ENCODE results near the gene RABGAP1L. TPM values are rescaled to one million over a fixed set of nuclear protein-coding genes. Genes with fewer than 3 reads are reported as not detected.

RABGAP1L gene
- total and polyA plus RNA-seq, 2 of the 8 experiments (the other 6 are each of a cell fraction or from before 2014, with no cell fraction given), result 33.3 to 156 TPM

DNA sequence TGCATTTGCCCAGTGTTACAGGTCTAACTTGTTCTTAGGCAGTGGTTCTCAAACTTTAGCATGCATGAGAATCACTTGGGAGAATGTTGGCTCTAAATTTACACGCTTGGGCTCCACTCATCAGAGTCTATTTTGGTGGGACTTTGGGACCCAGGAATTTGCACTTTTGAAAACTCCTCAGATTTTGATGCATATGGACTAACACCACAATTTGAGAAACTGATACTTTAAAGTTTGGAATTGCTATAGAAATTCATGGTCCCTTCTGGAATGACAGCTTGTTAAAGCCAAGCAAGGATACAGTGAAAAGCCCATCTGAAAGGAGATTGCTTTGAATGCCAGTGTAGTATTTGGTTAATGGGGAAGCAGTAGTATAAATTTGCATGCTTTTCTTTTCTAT lies 320.0 kb downstream of the RABGAP1L start:
- 94% methylated on average over 1 of the region's 1 CpG; no CpG with 5 or more reads in 1 of the 2 experiments for WGBS, 2 experiments (ENCODE audit: extremely low coverage in 1 of 2, insufficient coverage in 1 of 2, insufficient read length in 1 of 2, insufficient replicate concordance in 2 of 2, low coverage in 1 of 2, low lambda C conversion rate in 2 of 2, missing lambda C conversion rate in 1 of 2)

More for the DNA sequence above, 320.0 kb downstream of the RABGAP1L start:
- no peak for DNase-seq (ENCODE audit: low read depth in 1 of 2, low spot score in 2 of 2)
- no peaks in the 10 kb centered on the region for H3K9me3 ChIP-seq (ENCODE audit: insufficient read depth in 2 of 2, low read depth in 1 of 2, low read length in 1 of 2)
- H2AK5ac ChIP-seq (ENCODE audit: low read depth, low read length), result no peak overlapping the region
- CTCF ChIA-PET (ENCODE audit: partially characterized antibody), result interaction anchor here (0.7 kb wide), 1 partner anchor 266 kb away, joined by 3 read pairs; no protein-coding TSS in a partner anchor
- H2BK120ac ChIP-seq (replicated peaks; ENCODE audit: low read depth, low read length), result no peak overlapping the region
- no peak overlapping the region for H2BK5ac ChIP-seq (ENCODE audit: low read depth, low read length)
- no peak overlapping the region for H3K9ac ChIP-seq (replicated peaks in 1 of 4; ENCODE audit: extremely low read depth in 1 of 4, low read depth in 3 of 4, low read length in 3 of 4)
- no peak overlapping the region for H2BK15ac ChIP-seq (ENCODE audit: low read length)
- no peak overlapping the region for H4K8ac ChIP-seq (ENCODE audit: extremely low read depth, insufficient read depth, low read length)
- no peaks in the 10 kb centered on the region for H3K4me1 ChIP-seq (replicated peaks in 1 of 4; ENCODE audit: control insufficient read depth in 3 of 4, insufficient read depth in 4 of 4, low read length in 3 of 4)
- POLR2A ChIA-PET (ENCODE audit: partially characterized antibody), result no interaction called here
- no peaks in the 10 kb centered on the region for H3K79me2 ChIP-seq (ENCODE audit: control insufficient read depth in 1 of 2, insufficient read depth in 2 of 2, low read length in 2 of 2)
- no peak for FAIRE-seq
- H3K4me2 ChIP-seq (ENCODE audit: insufficient read depth in 1 of 2, low read depth in 2 of 2, low read length in 2 of 2), result no peak overlapping the region
- no peak overlapping the region for H2BK12ac ChIP-seq (ENCODE audit: low read depth, low read length)
- H3K23me2 ChIP-seq (ENCODE audit: low read depth, low read length), result no peaks in the 10 kb centered on the region
- H3K36me3 ChIP-seq (ENCODE audit: control insufficient read depth in 2 of 4, insufficient read depth in 4 of 4, low read length in 3 of 4), result no peaks in the 10 kb centered on the region
- H4K20me1 ChIP-seq (replicated peaks in 1 of 2; ENCODE audit: control insufficient read depth in 1 of 2, insufficient read depth in 2 of 2, low read length in 2 of 2), result no peaks in the 10 kb centered on the region
- H3K4me3 ChIP-seq (ENCODE audit: extremely low read depth in 1 of 4, insufficient read depth in 2 of 4, low read depth in 3 of 4, low read length in 4 of 4), result no peak overlapping the region
- H3K18ac ChIP-seq (ENCODE audit: extremely low read depth, low read length), result no peak overlapping the region
- H3K14ac ChIP-seq (ENCODE audit: insufficient read length), result no peak overlapping the region
- H3K23ac ChIP-seq (ENCODE audit: insufficient read length), result no peak overlapping the region
- TF ChIP-seq SRF (IDR thresholded peaks at IDR 0.05; ENCODE audit: low read depth, low read length) (no peak), NRF1 (IDR thresholded peaks at IDR 0.05; ENCODE audit: low read depth, low read length) (no peak), POLR2A (IDR thresholded peaks at IDR 0.05; ENCODE audit: control extremely low read depth in 1 of 2, low read depth in 2 of 2, low read length in 2 of 2) (no peak), CHD2 (IDR thresholded peaks at IDR 0.05; ENCODE audit: low read length) (no peak), SP1 (IDR thresholded peaks at IDR 0.05; ENCODE audit: low read depth, low read length) (no peak), EGR1 (IDR thresholded peaks at IDR 0.05; ENCODE audit: borderline replicate concordance, low read depth, low read length) (no peak)
- no peak overlapping the region for H4K5ac ChIP-seq (ENCODE audit: insufficient read length, low read depth, low read length)
- H4K91ac ChIP-seq (replicated peaks; ENCODE audit: insufficient read length, low read length), result no peak overlapping the region
- H3K4ac ChIP-seq (replicated peaks; ENCODE audit: insufficient read length, low read depth, low read length), result no peak overlapping the region
- H3K56ac ChIP-seq (replicated peaks; ENCODE audit: insufficient read length, low read depth, low read length), result no peak overlapping the region
- H3K27me3 ChIP-seq (replicated peaks in 1 of 4; ENCODE audit: control insufficient read depth in 3 of 4, extremely low read depth in 1 of 4, insufficient read depth in 3 of 4, low read length in 3 of 4), result no peaks in the 10 kb centered on the region
- H2AFZ ChIP-seq (ENCODE audit: low read length), result no peak overlapping the region
- H3K79me1 ChIP-seq (ENCODE audit: low read depth, low read length), result no peaks in the 10 kb centered on the region
- H3K27ac ChIP-seq (ENCODE audit: low read depth, low read length), result no peak overlapping the region
- H2BK20ac ChIP-seq (ENCODE audit: low read length), result no peak overlapping the region

All from H1 (cell line).